ENCODE data around the gene FTO.

- TF ChIP-seq CTCF (IDR thresholded peaks at IDR 0.05; ENCODE audit: control extremely low read depth in 1 of 3, insufficient read depth in 1 of 3, low read depth in 1 of 3, low read length in 3 of 3) (no peak), CEBPB (IDR thresholded peaks at IDR 0.05; ENCODE audit: low read depth, low read length) (no peak), EP300 (IDR thresholded peaks at IDR 0.05; ENCODE audit: borderline replicate concordance in 1 of 2, low read depth in 2 of 2, low read length in 2 of 2) (no peak), USF2 (IDR thresholded peaks at IDR 0.05; ENCODE audit: low read length) (no peak), SRF (IDR thresholded peaks at IDR 0.05; ENCODE audit: low read depth, low read length) (no peak), RAD21 (IDR thresholded peaks at IDR 0.05 in 1 of 2, conservative IDR thresholded peaks at IDR 0.05 in 1 of 2; ENCODE audit: low read depth in 2 of 2, low read length in 2 of 2) (no peak)
Measured at GRCh38 chr16:54000361-54000760, 296.4 kb downstream of the FTO start.

Data from H1 (cell line).